GM12892 (cell line): ENCODE measurements around the gene KRT74.

Experiments used
- POLR2A ChIP-seq: IDR thresholded peaks from 2 replicates; pipeline ENCODE4 v1.6.1; 2011; ENCODE audit warnings: low read depth, low read length, control low read depth
- POLR2AphosphoS5 ChIP-seq: IDR thresholded peaks from 2 replicates; pipeline ENCODE4 v1.6.1; 2011; ENCODE audit warnings: low read depth, low read length, control low read depth
- TAF1 ChIP-seq: IDR thresholded peaks from 2 replicates; pipeline ENCODE4 v1.6.1; 2011; ENCODE audit warnings: low read depth, mild to moderate bottlenecking, control low read depth, low read length, borderline replicate concordance

DNA sequence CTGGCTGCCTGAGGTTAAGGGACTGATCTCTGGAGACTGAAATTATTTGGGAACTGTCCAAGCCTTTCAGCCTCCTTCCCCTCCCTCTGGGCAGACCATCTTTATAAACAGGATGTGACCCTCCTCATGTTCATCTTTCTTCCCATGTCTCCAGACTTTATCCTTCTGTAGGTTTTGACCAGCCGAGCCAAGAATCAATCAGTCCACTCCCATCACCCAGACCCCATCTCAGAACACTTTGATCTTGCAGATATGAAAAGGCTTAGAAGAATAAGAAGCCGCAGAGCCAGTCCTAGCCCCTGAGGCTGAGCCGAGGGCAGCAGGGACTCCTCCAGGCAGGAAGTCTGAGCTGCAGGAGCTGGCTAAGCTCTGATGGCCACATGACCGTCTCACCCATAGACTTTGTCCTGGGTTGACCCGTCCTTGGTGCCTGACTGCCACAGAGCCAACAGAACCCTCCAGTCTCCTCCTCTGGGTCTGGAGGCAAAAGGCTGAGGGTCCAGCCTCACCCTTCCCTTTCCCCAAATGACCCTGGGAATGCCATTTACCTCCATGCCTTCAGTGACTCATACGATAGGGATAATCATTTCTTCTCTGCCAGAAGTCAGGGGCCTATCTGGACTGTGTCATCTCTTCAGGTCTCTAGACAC is 22.3 kb downstream of the KRT74 start:
- TF ChIP-seq POLR2A = no peak
- TF ChIP-seq POLR2AphosphoS5 = no peak
- no peak for TF ChIP-seq TAF1
